ENCODE data around the gene PTOV1.
A peak's percentile ranks its signal among the peaks of the same experiment; 100 is the strongest.

Gene PTOV1

GRCh38 chr19:49876422-49877019 is 25.6 kb downstream of the PTOV1 start:
- peaks cover 13% of the 10 kb centered on the region for H3K4me1 ChIP-seq (ENCODE audit: control insufficient read depth, insufficient read depth, low read length, unreplicated experiment)
- peak overlapping the region; percentile 96 for H3K27ac ChIP-seq (ENCODE audit: low read depth, low read length)
- no peaks in the 10 kb centered on the region for H3K27me3 ChIP-seq (ENCODE audit: insufficient read depth, low read length)
- H3K79me2 ChIP-seq (ENCODE audit: control insufficient read depth, insufficient read depth, low read length, unreplicated experiment) = peaks cover 19% of the 10 kb centered on the region
- H3K36me3 ChIP-seq (ENCODE audit: insufficient read depth, low read length) = no peaks in the 10 kb centered on the region
- H2AFZ ChIP-seq (ENCODE audit: low read length, unreplicated experiment) = peak overlapping the region; percentile 75
- peak overlapping the region; percentile 96 for H3K4me3 ChIP-seq (ENCODE audit: low read depth, low read length)

- Histone ChIP-seq H3K27ac (ENCODE audit: low read depth, low read length) (peak within 1 kb of the TSS; percentile 96), H3K27me3 (ENCODE audit: insufficient read depth, low read length) (no peaks in the 10 kb centered on the region), H3K4me1 (ENCODE audit: control insufficient read depth, insufficient read depth, low read length, unreplicated experiment) (peaks cover 13% of the 10 kb centered on the region), H3K36me3 (ENCODE audit: insufficient read depth, low read length) (peaks cover 3% of the 10 kb centered on the region; the same call in 1 of the 2 replicates), H3K79me2 (ENCODE audit: control insufficient read depth, insufficient read depth, low read length, unreplicated experiment) (peaks cover 19% of the 10 kb centered on the region), H3K4me3 (ENCODE audit: low read depth, low read length) (peak within 1 kb of the TSS; percentile 96), H2AFZ (ENCODE audit: low read length, unreplicated experiment) (peak within 1 kb of the TSS; percentile 88)
These were observed 26.3 kb downstream of the PTOV1 start, which contains the start of the genes AKT1S1 and TBC1D17 for GRCh38 chr19:49877020-49877878. TSS of gene AKT1S1 (minus strand) at chr19:49877355. CDS start at chr19:49873295, 4,060 bp downstream. TSS of gene TBC1D17 (plus strand) at chr19:49877702. CDS start at chr19:49877724, 22 bp downstream.

GRCh38 chr19:49877879-49878743 is 27.2 kb downstream of the PTOV1 start:
- no peaks in the 10 kb centered on the region for H3K27me3 ChIP-seq (ENCODE audit: insufficient read depth, low read length)
- H3K79me2 ChIP-seq (ENCODE audit: control insufficient read depth, insufficient read depth, low read length, unreplicated experiment) = peaks cover 19% of the 10 kb centered on the region
- H3K27ac ChIP-seq (ENCODE audit: low read depth, low read length) = peak overlapping the region; percentile 96
- H3K4me1 ChIP-seq (ENCODE audit: control insufficient read depth, insufficient read depth, low read length, unreplicated experiment) = peaks cover 13% of the 10 kb centered on the region
- peaks cover 11% of the 10 kb centered on the region; the same call in 1 of the 2 replicates for H3K36me3 ChIP-seq (ENCODE audit: insufficient read depth, low read length)
- H3K4me3 ChIP-seq (ENCODE audit: low read depth, low read length) = peak overlapping the region; percentile 96
- peak overlapping the region; percentile 88 for H2AFZ ChIP-seq (ENCODE audit: low read length, unreplicated experiment)

GRCh38 chr19:49878744-49879070 is 27.7 kb downstream of the PTOV1 start:
- peaks cover 19% of the 10 kb centered on the region for H3K79me2 ChIP-seq (ENCODE audit: control insufficient read depth, insufficient read depth, low read length, unreplicated experiment)
- H3K27me3 ChIP-seq (ENCODE audit: insufficient read depth, low read length) = no peaks in the 10 kb centered on the region
- peak overlapping the region; percentile 96 for H3K4me3 ChIP-seq (ENCODE audit: low read depth, low read length)
- H2AFZ ChIP-seq (ENCODE audit: low read length, unreplicated experiment) = no peak overlapping the region
- peaks cover 13% of the 10 kb centered on the region for H3K4me1 ChIP-seq (ENCODE audit: control insufficient read depth, insufficient read depth, low read length, unreplicated experiment)
- H3K27ac ChIP-seq (ENCODE audit: low read depth, low read length) = no peak overlapping the region
- peaks cover 15% of the 10 kb centered on the region; the same call in 1 of the 2 replicates for H3K36me3 ChIP-seq (ENCODE audit: insufficient read depth, low read length)

GRCh38 chr19:49879243-49879963 is 28.4 kb downstream of the PTOV1 start:
- Histone ChIP-seq H3K27ac (ENCODE audit: low read depth, low read length) (no peak overlapping the region), H3K27me3 (ENCODE audit: insufficient read depth, low read length) (no peaks in the 10 kb centered on the region), H3K36me3 (ENCODE audit: insufficient read depth, low read length) (peaks cover 15% of the 10 kb centered on the region; the same call in 1 of the 2 replicates), H3K4me3 (ENCODE audit: low read depth, low read length) (no peak overlapping the region; the same call in 1 of the 2 replicates), H3K79me2 (ENCODE audit: control insufficient read depth, insufficient read depth, low read length, unreplicated experiment) (peaks cover 17% of the 10 kb centered on the region), H3K4me1 (ENCODE audit: control insufficient read depth, insufficient read depth, low read length, unreplicated experiment) (peaks cover 13% of the 10 kb centered on the region), H2AFZ (ENCODE audit: low read length, unreplicated experiment) (no peak overlapping the region)

- Histone ChIP-seq H3K36me3 (ENCODE audit: insufficient read depth, low read length) (peaks cover 15% of the 10 kb centered on the region; the same call in 1 of the 2 replicates), H2AFZ (ENCODE audit: low read length, unreplicated experiment) (no peak overlapping the region)
These were observed 29.4 kb downstream of the PTOV1 start for GRCh38 chr19:49880162-49880869.

GRCh38 chr19:49881186-49881585 is 30.2 kb downstream of the PTOV1 start:
- H3K4me3 ChIP-seq (ENCODE audit: low read depth, low read length) = no peak overlapping the region
- no peaks in the 10 kb centered on the region for H3K27me3 ChIP-seq (ENCODE audit: insufficient read depth, low read length)
- no peak overlapping the region for H2AFZ ChIP-seq (ENCODE audit: low read length, unreplicated experiment)
- no peak overlapping the region for H3K27ac ChIP-seq (ENCODE audit: low read depth, low read length)
- peaks cover 4% of the 10 kb centered on the region for H3K4me1 ChIP-seq (ENCODE audit: control insufficient read depth, insufficient read depth, low read length, unreplicated experiment)
- H3K36me3 ChIP-seq (ENCODE audit: insufficient read depth, low read length) = peaks cover 15% of the 10 kb centered on the region; the same call in 1 of the 2 replicates
- peaks cover 1% of the 10 kb centered on the region for H3K79me2 ChIP-seq (ENCODE audit: control insufficient read depth, insufficient read depth, low read length, unreplicated experiment)

More at GRCh38 chr19:49880162-49880869, 29.4 kb downstream of the PTOV1 start:
- Histone ChIP-seq H3K4me3 (ENCODE audit: low read depth, low read length) (no peak overlapping the region), H3K27ac (ENCODE audit: low read depth, low read length) (no peak overlapping the region), H3K27me3 (ENCODE audit: insufficient read depth, low read length) (no peaks in the 10 kb centered on the region), H3K4me1 (ENCODE audit: control insufficient read depth, insufficient read depth, low read length, unreplicated experiment) (peaks cover 8% of the 10 kb centered on the region), H3K79me2 (ENCODE audit: control insufficient read depth, insufficient read depth, low read length, unreplicated experiment) (peaks cover 10% of the 10 kb centered on the region)

GRCh38 chr19:49881672-49882394 is 30.9 kb downstream of the PTOV1 start:
- Histone ChIP-seq H3K36me3 (ENCODE audit: insufficient read depth, low read length) (peaks cover 15% of the 10 kb centered on the region; the same call in 1 of the 2 replicates), H3K27ac (ENCODE audit: low read depth, low read length) (no peak overlapping the region), H3K79me2 (ENCODE audit: control insufficient read depth, insufficient read depth, low read length, unreplicated experiment) (no peaks in the 10 kb centered on the region), H3K4me1 (ENCODE audit: control insufficient read depth, insufficient read depth, low read length, unreplicated experiment) (peaks cover 4% of the 10 kb centered on the region), H3K27me3 (ENCODE audit: insufficient read depth, low read length) (no peaks in the 10 kb centered on the region), H3K4me3 (ENCODE audit: low read depth, low read length) (no peak overlapping the region), H2AFZ (ENCODE audit: low read length, unreplicated experiment) (no peak overlapping the region)

- H3K4me1 ChIP-seq (ENCODE audit: control insufficient read depth, insufficient read depth, low read length, unreplicated experiment) = peaks cover 4% of the 10 kb centered on the region
- H3K27me3 ChIP-seq (ENCODE audit: insufficient read depth, low read length) = no peaks in the 10 kb centered on the region
- H3K79me2 ChIP-seq (ENCODE audit: control insufficient read depth, insufficient read depth, low read length, unreplicated experiment) = no peaks in the 10 kb centered on the region
- H3K4me3 ChIP-seq (ENCODE audit: low read depth, low read length) = no peak overlapping the region
- no peak overlapping the region for H2AFZ ChIP-seq (ENCODE audit: low read length, unreplicated experiment)
- H3K36me3 ChIP-seq (ENCODE audit: insufficient read depth, low read length) = peaks cover 15% of the 10 kb centered on the region; the same call in 1 of the 2 replicates
- no peak overlapping the region for H3K27ac ChIP-seq (ENCODE audit: low read depth, low read length)
These were observed 31.7 kb downstream of the PTOV1 start for GRCh38 chr19:49882643-49883042.
